SK-N-SH (cell line): ENCODE data around the gene USP15. TPM values are rescaled to one million over a fixed set of nuclear protein-coding genes. Genes with fewer than 3 reads are reported as not detected.

Experiments
- CTCF ChIA-PET: fragments of 300-600, 350-600 bp; formaldehyde crosslinking; extraction: SDS; loops from one replicate; lab custom pipeline; 2021; lab: Yijun Ruan, JAX
- POLR2A ChIA-PET: fragments of 350-600 bp; sonication (Branson Sonifier 250); formaldehyde crosslinking; extraction: SDS; loops from one replicate; lab custom pipeline; 2020; ENCODE audit warnings: antibody characterized with exemption, inconsistent platforms; lab: Yijun Ruan, JAX
- DNase-seq: peaks from one replicate; pipeline ENCODE4 v3.0.0; 2012
- H2AFZ ChIP-seq: fragments of 200-600 bp; sonication (generic); 2 replicates; pipeline ENCODE4 v1.8.1; 2016; ENCODE audit warnings: antibody characterized with exemption, mild to moderate bottlenecking, low read depth
- H3F3A ChIP-seq: fragments of 200-600 bp; sonication (generic); replicated peaks from 2 replicates; pipeline ENCODE3; 2016; ENCODE audit warnings: antibody characterized with exemption, mild to moderate bottlenecking; ENCODE audit not compliant: insufficient read depth
- H3K27ac ChIP-seq, 2 experiments: fragments of 200-500 bp in 1 of 2; fragments of 200-600 bp in 1 of 2; sonication (Bioruptor generic) in 1 of 2; sonication (generic), shearing (Covaris generic) in 1 of 2; 2 replicates each; pipeline versions ENCODE4 v1.5.1 to v1.6.1; 2014 to 2016; ENCODE audit warnings: low read depth in 2 of 2, inconsistent platforms in 1 of 2, low read length in 1 of 2, mild to moderate bottlenecking in 1 of 2, mixed read lengths in 1 of 2
- H3K27me3 ChIP-seq: fragments of 200-600 bp; sonication (generic), shearing (Covaris generic); 2 replicates; pipeline ENCODE4 v1.6.1; 2016; ENCODE audit warnings: mixed run types; ENCODE audit not compliant: insufficient read depth
- H3K36me3 ChIP-seq, 2 experiments: fragments of 200-500 bp in 1 of 2; fragments of 200-600 bp in 1 of 2; sonication (Bioruptor generic) in 1 of 2; sonication (generic) in 1 of 2; replicated peaks in 1 of 2; 2 replicates each; pipeline versions ENCODE3 to v1.5.1; 2014 to 2016; ENCODE audit warnings: low read length in 1 of 2, mild to moderate bottlenecking in 1 of 2; ENCODE audit not compliant: insufficient read depth in 2 of 2, control insufficient read depth in 1 of 2
- H3K4me1 ChIP-seq, 2 experiments: fragments of 200-500 bp in 1 of 2; fragments of 200-600 bp in 1 of 2; sonication (Bioruptor generic) in 1 of 2; sonication (generic), shearing (Covaris generic) in 1 of 2; 2 replicates each; pipeline versions ENCODE4 v1.5.1 to v1.6.1; 2014 to 2016; ENCODE audit warnings: low read depth in 1 of 2, low read length in 1 of 2, mixed run types in 1 of 2; ENCODE audit not compliant: insufficient read depth in 2 of 2, control insufficient read depth in 1 of 2
- H3K4me2 ChIP-seq: fragments of 200-600 bp; sonication (generic), shearing (Covaris generic); 2 replicates; pipeline ENCODE4 v1.6.1; 2017; ENCODE audit warnings: mixed run types
- H3K4me3 ChIP-seq, 2 experiments: fragments of 200-500 bp in 1 of 2; fragments of 200-600 bp in 1 of 2; sonication (Bioruptor generic) in 1 of 2; sonication (generic), shearing (Covaris generic) in 1 of 2; 2 replicates each; pipeline versions ENCODE4 v1.5.1 to v1.8.1; 2014 to 2016; ENCODE audit warnings: low read depth in 2 of 2, inconsistent platforms in 1 of 2, low read length in 1 of 2, mild to moderate bottlenecking in 1 of 2, mixed read lengths in 1 of 2, moderate library complexity in 1 of 2
- H3K79me2 ChIP-seq: fragments of 200-600 bp; sonication (generic); 2 replicates; pipeline ENCODE4 v1.8.1; 2017; ENCODE audit warnings: mild to moderate bottlenecking; ENCODE audit not compliant: insufficient read depth
- H3K9ac ChIP-seq: fragments of 200-600 bp; sonication (generic); 2 replicates; pipeline ENCODE4 v1.6.1; 2017; ENCODE audit warnings: mixed run types
- H3K9me2 ChIP-seq: fragments of 200-600 bp; sonication (generic); 2 replicates; pipeline ENCODE4 v1.6.1; 2017; ENCODE audit warnings: mixed run types
- H3K9me3 ChIP-seq: fragments of 200-600 bp; sonication (generic); 2 replicates; pipeline ENCODE4 v1.6.1; 2017; ENCODE audit warnings: mixed run types, mild to moderate bottlenecking, moderate library complexity
- H4K20me1 ChIP-seq: fragments of 200-600 bp; sonication (generic); 2 replicates; pipeline ENCODE4 v1.6.1; 2017; ENCODE audit warnings: mild to moderate bottlenecking, mixed run types; ENCODE audit not compliant: insufficient read depth
- FOSL2 ChIP-seq: IDR thresholded peaks from 2 replicates; pipeline ENCODE4 v1.4.0; 2012; ENCODE audit warnings: low read depth, mild to moderate bottlenecking, moderate library complexity, borderline replicate concordance
- IRF3 ChIP-seq: fragments of 150-350 bp; IDR thresholded peaks from 2 replicates; pipeline ENCODE4 v1.6.1; 2016; ENCODE audit warnings: mild to moderate bottlenecking, low read depth, low read length
- JUND ChIP-seq: IDR thresholded peaks from 2 replicates; pipeline ENCODE4 v1.4.0; 2012
- MEF2A ChIP-seq: IDR thresholded peaks from 2 replicates; pipeline ENCODE4 v1.4.0; 2012; ENCODE audit warnings: low read depth, borderline replicate concordance
- NRF1 ChIP-seq: IDR thresholded peaks from 2 replicates; pipeline ENCODE4 v1.6.1; 2012; ENCODE audit warnings: low read depth, mild to moderate bottlenecking, low read length
- RAD21 ChIP-seq: IDR thresholded peaks from 2 replicates; pipeline ENCODE4 v1.6.1; 2012; ENCODE audit warnings: mild to moderate bottlenecking, low read length
- RFX5 ChIP-seq: IDR thresholded peaks from 2 replicates; pipeline ENCODE4 v1.6.1; 2012; ENCODE audit warnings: mild to moderate bottlenecking, improper control_type of control experiment, low read length
- RXRA ChIP-seq: IDR thresholded peaks from 2 replicates; pipeline ENCODE4 v1.4.0; 2012; ENCODE audit warnings: low read depth, mild to moderate bottlenecking, borderline replicate concordance
- SIN3A ChIP-seq: IDR thresholded peaks from 2 replicates; pipeline ENCODE4 v1.6.1; 2012; ENCODE audit warnings: low read depth, mild to moderate bottlenecking, low read length, moderate library complexity, borderline replicate concordance
- TAF1 ChIP-seq: IDR thresholded peaks from 2 replicates; pipeline ENCODE4 v1.6.1; 2012; ENCODE audit warnings: low read depth, mild to moderate bottlenecking, low read length, moderate library complexity, borderline replicate concordance
- TCF12 ChIP-seq: IDR thresholded peaks from 2 replicates; pipeline ENCODE4 v1.4.0; 2012
- TEAD4 ChIP-seq: IDR thresholded peaks from 2 replicates; pipeline ENCODE4 v1.4.0; 2012; ENCODE audit warnings: mild to moderate bottlenecking, borderline replicate concordance; ENCODE audit not compliant: insufficient read depth
- USF1 ChIP-seq: IDR thresholded peaks from 2 replicates; pipeline ENCODE4 v1.4.0; 2012; ENCODE audit warnings: low read depth, borderline replicate concordance
- ZBTB33 ChIP-seq: IDR thresholded peaks from 2 replicates; pipeline ENCODE4 v1.4.0; 2012; ENCODE audit warnings: low read depth, borderline replicate concordance
- WGBS: methylation state at CpG from one replicate; pipeline ENCODE4 v1.1.6; 2017; ENCODE audit warnings: low lambda C conversion rate; 5-methylcytosine and 5-hydroxymethylcytosine counted together
- polyA plus RNA-seq, 3 experiments: library from polyadenylated mRNA; depleted of rRNA; stranded (reverse); fragments of >200 nt; gene quantifications; 2 replicates each; pipeline ENCODE4 v1.2.3, GENCODE V29; 2012

Gene USP15
- polyA plus RNA-seq, 1 of the 3 experiments (the other 2 are of a cell fraction): 13.2 TPM

GRCh38 chr12:62306569-62307530, 46.6 kb downstream of the USP15 start:
- H4K20me1 ChIP-seq: no peaks in the 10 kb centered on the region
- POLR2A ChIA-PET: no interaction called here
- CTCF ChIA-PET: no interaction called here
- H3F3A ChIP-seq: no peaks in the 10 kb centered on the region
- DNase-seq: no peak
- H3K27me3 ChIP-seq: no peaks in the 10 kb centered on the region
- no peaks in the 10 kb centered on the region for H3K4me1 ChIP-seq
- H3K36me3 ChIP-seq: peaks cover 42 to 72% of the 10 kb centered on the region in 2 experiments
- H3K4me3 ChIP-seq: no peak overlapping the region
- H3K9me3 ChIP-seq: peaks cover 14% of the 10 kb centered on the region; the same call in 1 of the 2 replicates
- no peak overlapping the region for H3K27ac ChIP-seq
- peaks cover 18% of the 10 kb centered on the region; the same call in 1 of the 2 replicates for H3K79me2 ChIP-seq
- no peak overlapping the region for H3K4me2 ChIP-seq
- no peak overlapping the region for H2AFZ ChIP-seq
- 98% methylated on average over 7 of the region's 7 CpGs for WGBS
- H3K9ac ChIP-seq: no peak overlapping the region
- TF ChIP-seq TAF1 (no peak), USF1 (no peak), IRF3 (no peak), RAD21 (no peak), NRF1 (no peak), TEAD4 (no peak), JUND (no peak), RXRA (no peak), MEF2A (no peak), ZBTB33 (no peak)
- no peaks in the 10 kb centered on the region for H3K9me2 ChIP-seq

GRCh38 chr12:62308201-62308600, 48.0 kb downstream of the USP15 start:
- Histone ChIP-seq H3F3A (no peaks in the 10 kb centered on the region), H3K79me2 (peaks cover 20% of the 10 kb centered on the region), H3K27ac (no peak overlapping the region), H3K9me3 (peaks cover 14% of the 10 kb centered on the region; the same call in 1 of the 2 replicates), H4K20me1 (no peaks in the 10 kb centered on the region), H3K4me1 (no peaks in the 10 kb centered on the region), H3K4me3 (no peak overlapping the region), H2AFZ (no peak overlapping the region), H3K4me2 (no peak overlapping the region), H3K36me3 (peaks cover 38 to 63% of the 10 kb centered on the region in 2 experiments), H3K9me2 (no peaks in the 10 kb centered on the region), H3K27me3 (no peaks in the 10 kb centered on the region), H3K9ac (no peak overlapping the region)
- CTCF ChIA-PET: no interaction called here
- POLR2A ChIA-PET: no interaction called here
- DNase-seq: no peak
- TF ChIP-seq FOSL2 (no peak), TCF12 (no peak), RFX5 (no peak), SIN3A (no peak)
- 97% methylated on average over 3 of the region's 3 CpGs for WGBS
